Esophagus squamous epithelium (tissue), 5 donors: ENCODE data around the gene OTULINL. TPM values are rescaled to one million over a fixed set of nuclear protein-coding genes. Genes with fewer than 3 reads are reported as not detected.

Source experiments
- DNase-seq: peaks from one replicate; lab custom pipeline; 2025; lab: John Stamatoyannopoulos, UW
- H3K27ac ChIP-seq, 4 donors: fragments of 200-600 bp; sonication (generic); one replicate each; pipeline ENCODE4 v1.5.1; 2016 to 2019; ENCODE audit warnings: mild to moderate bottlenecking in 1 of 4
- H3K27me3 ChIP-seq, 4 donors: fragments of 200-600 bp; sonication (generic); 1 replicate in 3 of 4; 2 replicates in 1 of 4; pipeline versions ENCODE4 v1.5.1 to v1.6.0; 2017 to 2021; ENCODE audit warnings: antibody characterized with exemption in 1 of 4
- H3K36me3 ChIP-seq, 3 donors: fragments of 200-600 bp; sonication (generic); one replicate each; pipeline ENCODE4 v1.5.1; 2016 to 2019
- H3K4me1 ChIP-seq, 3 donors: fragments of 200-600 bp; sonication (generic); one replicate each; pipeline ENCODE4 v1.5.1; 2017 to 2019
- H3K4me3 ChIP-seq, 4 donors: fragments of 200-600 bp; sonication (generic); 1 replicate in 3 of 4; 2 replicates in 1 of 4; pipeline ENCODE4 v1.5.1; 2016 to 2019; ENCODE audit warnings: mild to moderate bottlenecking in 2 of 4, moderate library complexity in 1 of 4
- H3K9me3 ChIP-seq, 3 donors: fragments of 200-600 bp; sonication (generic); one replicate each; pipeline ENCODE4 v1.5.1; 2016 to 2019
- POLR2A ChIP-seq, 4 donors: fragments of 450-650 bp; IDR thresholded peaks; one replicate each; pipeline ENCODE4 v1.6.1; 2017; ENCODE audit warnings: antibody characterized with exemption in 4 of 4, mild to moderate bottlenecking in 4 of 4, moderate library complexity in 3 of 4
- WGBS, 2 donors: methylation state at CpG; one replicate each; pipeline ENCODE4 v1.1.5; 2018; 5-methylcytosine and 5-hydroxymethylcytosine counted together
- intact Hi-C: fragments of 100-400 bp; cut with DNase I; formaldehyde crosslinking; loops from one replicate; pipeline ENCODE4 v1.15.0; 2022
- total RNA-seq, 4 donors: library from RNA; depleted of rRNA; stranded (reverse); fragments of >200 nt; gene quantifications; one replicate each; pipeline ENCODE4 v1.1.0, GENCODE V29; 2016
- TF ChIP-seq, protein P1 (sequence below), 6 experiments: fragments of 450-650 bp in 4 of 6; fragments of 200-600 bp in 2 of 6; sonication (generic) in 2 of 6; IDR thresholded peaks; one replicate each; pipeline ENCODE4 v1.5.1; 2016 to 2019; ENCODE audit warnings: antibody characterized with exemption in 6 of 6, mild to moderate bottlenecking in 4 of 6, moderate library complexity in 4 of 6
- donor health status: DM: yes; HTN: yes; CAD: no.

The OTULINL gene
- total RNA-seq, 4 donors from 2014 or later, result 0.79 to 17.1 (median 4.5) TPM

GRCh38 chr5:14594378-14595074 lies 12.9 kb downstream of the OTULINL start:
- Histone ChIP-seq H3K36me3 (no peaks in the 10 kb centered on the region), H3K4me3 (no peak overlapping the region), H3K27me3 (no peaks in the 10 kb centered on the region), H3K4me1 (peaks cover 0 to 13% (median 0%) of the 10 kb centered on the region in 3 donors), H3K27ac (peak overlapping the region in 3 of 4 donors; percentile 57 to 64 (median 62)), H3K9me3 (no peaks in the 10 kb centered on the region)
- 70 to 91% methylated on average over 4 of the region's 4 CpGs for WGBS, 2 donors
- TF ChIP-seq, protein P1, sequence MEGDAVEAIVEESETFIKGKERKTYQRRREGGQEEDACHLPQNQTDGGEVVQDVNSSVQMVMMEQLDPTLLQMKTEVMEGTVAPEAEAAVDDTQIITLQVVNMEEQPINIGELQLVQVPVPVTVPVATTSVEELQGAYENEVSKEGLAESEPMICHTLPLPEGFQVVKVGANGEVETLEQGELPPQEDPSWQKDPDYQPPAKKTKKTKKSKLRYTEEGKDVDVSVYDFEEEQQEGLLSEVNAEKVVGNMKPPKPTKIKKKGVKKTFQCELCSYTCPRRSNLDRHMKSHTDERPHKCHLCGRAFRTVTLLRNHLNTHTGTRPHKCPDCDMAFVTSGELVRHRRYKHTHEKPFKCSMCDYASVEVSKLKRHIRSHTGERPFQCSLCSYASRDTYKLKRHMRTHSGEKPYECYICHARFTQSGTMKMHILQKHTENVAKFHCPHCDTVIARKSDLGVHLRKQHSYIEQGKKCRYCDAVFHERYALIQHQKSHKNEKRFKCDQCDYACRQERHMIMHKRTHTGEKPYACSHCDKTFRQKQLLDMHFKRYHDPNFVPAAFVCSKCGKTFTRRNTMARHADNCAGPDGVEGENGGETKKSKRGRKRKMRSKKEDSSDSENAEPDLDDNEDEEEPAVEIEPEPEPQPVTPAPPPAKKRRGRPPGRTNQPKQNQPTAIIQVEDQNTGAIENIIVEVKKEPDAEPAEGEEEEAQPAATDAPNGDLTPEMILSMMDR (IDR thresholded peaks at IDR 0.05), result no peak
- TF ChIP-seq POLR2A (IDR thresholded peaks at IDR 0.05), result no peak
- intact Hi-C loops, result no loop called here
- no peak for DNase-seq

- 64 to 71% methylated on average over 3 of the region's 3 CpGs for WGBS, 2 donors
- no peaks in the 10 kb centered on the region for H3K36me3 ChIP-seq
- DNase-seq, result no peak
- no peak overlapping the region for H3K4me3 ChIP-seq
- H3K9me3 ChIP-seq, result no peaks in the 10 kb centered on the region
- no peaks in the 10 kb centered on the region for H3K27me3 ChIP-seq
- peak overlapping the region in 3 of 4 donors; percentile 53 to 64 (median 57) for H3K27ac ChIP-seq
- peaks cover 0 to 13% (median 0%) of the 10 kb centered on the region in 3 donors for H3K4me1 ChIP-seq
- TF ChIP-seq, protein P1 (IDR thresholded peaks at IDR 0.05), result no peak
- TF ChIP-seq POLR2A (IDR thresholded peaks at IDR 0.05), result no peak
- intact Hi-C loops, result no loop called here
Measured at GRCh38 chr5:14595189-14595588, 13.6 kb downstream of the OTULINL start.

- Histone ChIP-seq H3K36me3 (no peaks in the 10 kb centered on the region), H3K4me1 (peaks cover 0 to 13% (median 0%) of the 10 kb centered on the region in 3 donors), H3K9me3 (no peaks in the 10 kb centered on the region), H3K27ac (peak overlapping the region in 1 of 4 donors; percentile 41), H3K4me3 (no peak overlapping the region), H3K27me3 (no peaks in the 10 kb centered on the region)
- no peak for DNase-seq
- intact Hi-C loops, result no loop called here
- WGBS, 2 donors, result 25 to 62% methylated on average over 1 of the region's 1 CpG
- TF ChIP-seq, protein P1 (IDR thresholded peaks at IDR 0.05), result no peak
- no peak for TF ChIP-seq POLR2A (IDR thresholded peaks at IDR 0.05)
Measured at GRCh38 chr5:14595891-14596290, 14.3 kb downstream of the OTULINL start.

DNA sequence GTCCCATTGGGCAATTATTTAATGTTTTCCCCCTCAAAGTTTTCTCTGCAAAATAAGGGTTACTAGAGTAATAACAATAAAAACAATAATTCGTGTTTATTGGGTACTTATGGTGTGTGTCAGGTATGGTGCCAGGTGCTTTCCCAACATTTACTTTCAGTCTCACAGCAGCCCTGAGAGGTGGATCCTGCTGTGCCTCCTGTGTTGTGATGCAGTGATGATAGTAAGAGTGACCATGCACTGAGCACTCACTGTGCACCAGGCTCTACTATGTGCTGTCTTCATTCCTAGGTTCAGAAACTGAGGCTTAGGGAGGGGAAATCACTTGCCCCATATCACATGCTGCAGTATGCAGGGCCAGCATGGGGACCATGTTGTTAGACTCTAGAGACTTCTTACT lies 15.5 kb downstream of the OTULINL start:
- Histone ChIP-seq H3K27ac (no peak overlapping the region), H3K4me1 (peaks cover 0 to 13% (median 0%) of the 10 kb centered on the region in 3 donors), H3K27me3 (no peaks in the 10 kb centered on the region), H3K36me3 (no peaks in the 10 kb centered on the region), H3K4me3 (no peak overlapping the region), H3K9me3 (no peaks in the 10 kb centered on the region)
- no peak for DNase-seq
- 41 to 63% methylated on average over 1 of the region's 1 CpG for whole genome bisulfite sequencing, 2 donors
- no peak for TF ChIP-seq POLR2A (IDR thresholded peaks at IDR 0.05)
- TF ChIP-seq, protein P1 (IDR thresholded peaks at IDR 0.05), result no peak
- intact Hi-C loops, result no loop called here

- no peak for DNase-seq
- no peak for TF ChIP-seq POLR2A (IDR thresholded peaks at IDR 0.05)
- TF ChIP-seq, protein P1 (IDR thresholded peaks at IDR 0.05), result no peak
- Histone ChIP-seq H3K9me3 (no peaks in the 10 kb centered on the region), H3K4me3 (no peak overlapping the region), H3K36me3 (no peaks in the 10 kb centered on the region), H3K27ac (no peak overlapping the region), H3K4me1 (peaks cover 0 to 8% (median 0%) of the 10 kb centered on the region in 3 donors), H3K27me3 (no peaks in the 10 kb centered on the region)
- WGBS, 2 donors, result 54 to 66% methylated on average over 2 of the region's 2 CpGs
- intact Hi-C loops, result no loop called here
Measured at GRCh38 chr5:14598225-14598624, 16.6 kb downstream of the OTULINL start.
